Glomerular endothelial cell (primary cell): ENCODE measurements around the gene EML5. TPM values are rescaled to one million over a fixed set of nuclear protein-coding genes. Genes with fewer than 3 reads are reported as not detected.

ENCODE experiments used
- DNase-seq: peaks from one replicate; pipeline ENCODE4 v3.0.0-alpha.2; 2011; ENCODE audit warnings: low read depth, low spot score; ENCODE audit errors: extremely low read depth
- total RNA-seq: library from RNA; depleted of rRNA; stranded (reverse); fragments of >200 nt; gene quantifications from 2 replicates; pipeline ENCODE4 v1.2.3, GENCODE V29; 2015

The EML5 gene
- total RNA-seq, 1 donor from 2014 or later = not detected

- DNase-seq = no peak
These were observed 59.6 kb downstream of the EML5 start for GRCh38 chr14:88733121-88733520.

GRCh38 chr14:88729159-88729558, 63.6 kb downstream of the EML5 start:
- DNase-seq = no peak

GRCh38 chr14:88727057-88727456, 65.7 kb downstream of the EML5 start:
- DNase-seq = no peak

- DNase-seq = no peak
These were observed 82.0 kb downstream of the EML5 start for GRCh38 chr14:88710709-88711108.

- DNase-seq = no peak
These were observed 85.7 kb downstream of the EML5 start for GRCh38 chr14:88707088-88707487.

GRCh38 chr14:88706425-88706824, 86.3 kb downstream of the EML5 start:
- DNase-seq = no peak

GRCh38 chr14:88698651-88699050, 94.1 kb downstream of the EML5 start:
- no peak for DNase-seq

GRCh38 chr14:88695870-88696269, 96.9 kb downstream of the EML5 start:
- no peak for DNase-seq

GRCh38 chr14:88688386-88688785, 104.4 kb downstream of the EML5 start:
- no peak for DNase-seq

GRCh38 chr14:88683119-88683518, 109.6 kb downstream of the EML5 start:
- no peak for DNase-seq

GRCh38 chr14:88682495-88683114, 110.1 kb downstream of the EML5 start:
- DNase-seq = no peak

GRCh38 chr14:88681755-88682494, 110.8 kb downstream of the EML5 start:
- no peak for DNase-seq

- no peak for DNase-seq
These were observed 123.4 kb downstream of the EML5 start for GRCh38 chr14:88669346-88669745.

GRCh38 chr14:88668448-88669116, 124.2 kb downstream of the EML5 start:
- no peak for DNase-seq

GRCh38 chr14:88667555-88668273, 125.0 kb downstream of the EML5 start:
- DNase-seq = peak; percentile 58

GRCh38 chr14:88660056-88660455, 132.7 kb downstream of the EML5 start:
- no peak for DNase-seq

- DNase-seq = no peak
These were observed 153.5 kb downstream of the EML5 start for GRCh38 chr14:88639221-88639620.

GRCh38 chr14:88632512-88632911, 160.2 kb downstream of the EML5 start:
- DNase-seq = no peak

- DNase-seq = no peak
These were observed 161.7 kb downstream of the EML5 start for GRCh38 chr14:88631091-88631490.

GRCh38 chr14:88630565-88630964, 162.2 kb downstream of the EML5 start:
- no peak for DNase-seq

- no peak for DNase-seq
These were observed 164.3 kb downstream of the EML5 start for GRCh38 chr14:88628462-88628861.
